GM21390 (cell line): ENCODE results near the gene S100A14.
"Not testable (repeated sequence)": the region's sequence is repeated elsewhere in the genome, so short reads cannot be mapped to it uniquely, and the experiment has no call there.

Experiments
- ATAC-seq: cut with Tn5 transposase; IDR thresholded peaks from one replicate; pipeline ENCODE4 v1.9.1; 2021; ENCODE audit not compliant: unreplicated experiment

S100A14 gene

DNA sequence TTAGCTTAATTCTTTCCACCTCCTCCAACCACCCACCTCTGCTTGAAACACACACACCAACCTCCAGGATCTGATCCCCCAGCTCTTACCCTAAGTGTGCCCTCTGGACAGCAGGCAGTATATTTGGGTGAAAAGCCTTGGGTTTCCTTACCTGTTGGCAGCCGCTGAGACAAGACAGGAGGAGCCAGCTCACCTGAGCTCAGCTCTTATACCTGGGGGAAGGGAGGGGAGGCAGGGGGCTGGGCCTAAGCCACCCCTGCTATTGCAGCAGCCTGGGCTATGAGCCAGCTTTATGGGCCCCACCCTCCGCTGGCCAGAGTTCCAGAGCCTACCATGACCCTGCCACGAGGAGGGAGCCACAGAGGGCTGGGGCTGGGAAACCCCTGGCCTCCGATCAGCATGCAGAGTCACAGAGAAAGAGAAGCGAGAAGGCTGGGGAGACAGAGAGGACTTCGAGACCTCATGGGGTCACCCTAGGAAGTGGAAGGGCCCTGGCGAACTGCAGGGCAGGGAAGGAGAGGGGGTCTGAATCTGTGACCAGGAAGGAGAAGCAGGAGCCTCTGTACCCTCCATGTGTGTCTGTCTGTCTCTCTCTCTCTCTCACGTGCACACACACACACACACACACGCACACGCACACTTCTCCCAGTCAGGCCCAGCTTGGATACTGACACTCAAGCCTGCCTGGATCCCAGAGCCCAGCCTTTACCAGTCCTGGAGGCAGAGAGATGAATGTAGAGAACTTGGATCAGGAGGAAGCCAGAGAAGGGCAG, at the start of gene S100A14:
Gene S100A14 (minus strand): TSS at position 182 of the 773 bp plus-strand sequence. CDS start 467 bp downstream, outside the sequence.
- ATAC-seq, result no peak

DNA sequence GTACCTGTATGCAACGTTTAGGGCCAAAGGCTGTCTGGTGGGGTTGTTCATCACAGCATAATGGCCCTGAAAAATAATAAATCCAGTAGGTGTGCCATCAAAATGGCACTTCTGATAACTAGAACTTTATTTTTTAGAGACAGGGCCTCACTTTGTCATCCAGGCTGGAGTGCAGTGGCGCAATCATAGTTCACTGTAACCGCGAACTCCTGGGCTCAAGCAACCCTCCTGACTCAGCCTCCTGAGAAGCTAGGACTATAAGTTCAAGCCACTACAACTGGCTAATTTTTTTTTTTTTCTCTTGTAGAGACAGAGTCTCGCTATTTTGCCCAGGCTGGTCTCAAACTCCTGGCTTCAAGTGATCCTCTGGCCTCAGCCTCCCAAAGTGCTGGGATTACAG, 47.1 kb upstream of the S100A14 start:
- ATAC-seq, result no peak

DNA sequence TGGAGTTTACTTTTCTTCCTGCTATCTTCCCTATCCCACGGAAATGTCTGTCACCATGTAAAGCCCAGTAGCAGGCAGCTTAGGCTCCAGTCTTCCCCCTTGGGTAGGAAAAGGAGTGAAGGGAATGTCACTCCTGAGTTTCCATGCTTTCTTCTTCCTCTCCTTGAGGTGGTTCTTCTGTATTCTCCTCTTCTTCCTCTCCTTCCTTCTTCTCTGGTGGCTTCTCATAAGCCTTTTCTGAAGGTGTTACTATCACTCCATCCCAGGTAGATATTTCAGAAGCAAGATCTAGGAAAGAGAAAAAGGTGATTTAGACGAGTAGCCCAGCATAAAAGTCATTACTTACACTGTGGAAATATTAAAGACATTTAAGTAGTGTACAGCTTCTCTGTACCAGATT, 46.1 kb upstream of the S100A14 start:
- ATAC-seq, result no peak

DNA sequence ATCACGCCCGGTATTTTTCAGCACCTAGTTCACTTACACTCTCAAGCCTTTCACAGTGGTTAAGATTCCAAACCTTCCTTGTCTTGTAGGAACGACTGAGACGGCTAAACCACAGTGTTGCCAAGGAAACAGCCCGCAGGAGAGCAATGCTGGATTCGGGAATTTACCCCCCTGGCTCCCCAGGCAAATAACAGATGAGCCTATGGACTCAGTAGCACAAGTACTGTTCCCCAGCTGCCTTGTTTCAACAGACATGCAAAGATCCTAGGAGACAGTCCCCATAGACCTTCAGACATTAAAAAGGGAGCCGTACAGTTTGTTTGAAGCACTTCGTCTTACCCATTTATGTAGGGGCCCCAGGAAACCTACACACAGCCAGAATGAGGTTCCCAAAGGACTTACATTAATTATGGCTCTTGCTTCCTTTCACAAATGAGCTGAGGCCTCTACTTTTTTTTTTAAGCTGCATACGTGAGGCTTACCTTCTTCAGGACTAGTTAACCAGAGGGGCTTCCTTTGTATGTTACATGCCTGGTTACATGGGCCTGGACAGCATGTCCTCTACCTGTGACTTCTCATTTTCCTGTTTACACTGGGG, 45.1 kb upstream of the S100A14 start:
- no peak for ATAC-seq

DNA sequence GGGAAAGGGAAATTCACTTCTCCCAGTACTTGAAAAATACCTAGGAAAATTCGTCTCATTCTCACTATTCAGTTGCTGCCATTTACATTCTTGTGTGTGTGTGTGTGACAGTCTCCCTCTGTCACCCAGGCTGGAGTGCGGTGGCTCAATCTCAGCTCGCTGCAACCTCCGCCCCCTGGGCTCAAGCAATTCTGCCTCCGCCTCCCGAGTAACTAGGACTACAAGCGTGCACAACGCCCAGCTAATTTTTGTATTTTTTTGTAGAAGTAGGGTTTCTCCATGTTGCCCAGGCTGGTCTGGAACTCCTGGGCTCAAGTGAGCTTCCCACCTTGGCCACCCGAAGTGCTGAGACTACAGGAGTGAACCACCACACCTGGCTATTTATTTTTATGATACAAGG, 43.5 kb upstream of the S100A14 start:
- no peak for ATAC-seq

DNA sequence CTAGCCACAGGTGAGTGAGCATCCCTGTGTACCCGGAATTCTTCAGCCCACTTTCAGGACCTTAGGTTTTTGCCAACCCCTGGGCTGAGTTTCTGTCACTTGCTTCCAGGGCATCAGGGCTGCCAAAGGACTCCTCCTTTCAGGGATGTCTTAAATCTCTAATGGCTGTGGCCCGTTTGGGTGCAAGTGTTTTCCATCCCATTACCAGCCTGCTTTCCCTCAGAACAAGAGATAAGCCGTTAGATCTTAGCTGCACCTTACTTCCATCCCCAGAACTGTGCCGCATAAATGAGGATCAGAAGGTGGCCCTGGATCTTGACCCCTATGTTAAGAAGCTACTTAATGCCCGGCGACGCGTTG, 43.0 kb upstream of the S100A14 start:
- no peak for ATAC-seq

DNA sequence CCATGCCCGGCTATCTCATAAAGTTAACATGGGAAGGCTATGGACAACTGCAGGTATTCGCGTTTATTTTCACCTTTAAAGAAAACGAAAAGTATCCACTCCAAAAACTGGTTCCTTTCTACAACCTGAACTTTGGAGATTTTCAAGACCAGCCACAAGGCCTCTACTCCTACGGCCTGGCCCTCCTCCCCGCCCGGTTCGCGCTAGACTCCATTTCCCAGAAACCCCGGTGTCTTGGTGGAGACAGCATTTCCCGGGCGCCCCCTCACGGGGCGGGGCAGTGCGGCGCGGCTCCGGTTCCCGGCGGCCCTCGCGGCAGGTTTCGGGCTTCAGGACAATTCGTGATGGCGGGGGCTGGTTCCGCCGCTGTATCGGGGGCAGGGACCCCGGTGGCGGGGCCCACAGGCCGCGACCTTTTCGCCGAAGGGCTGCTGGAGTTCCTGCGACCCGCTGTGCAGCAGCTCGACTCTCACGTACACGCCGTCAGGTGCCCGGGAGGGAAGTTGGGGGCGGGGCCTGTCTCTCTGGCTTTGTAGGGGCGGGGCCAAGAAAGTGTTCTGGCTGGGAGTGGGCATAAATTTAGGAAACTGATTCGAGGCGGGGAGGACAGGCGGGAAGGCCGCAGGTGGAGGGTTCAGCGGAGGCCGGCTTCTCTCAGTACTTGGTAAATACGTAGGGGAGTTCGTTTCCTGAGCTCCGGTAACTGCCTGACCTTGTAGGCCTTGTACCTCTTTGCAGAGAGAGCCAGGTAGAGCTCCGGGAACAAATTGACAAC, 42.5 kb upstream of the S100A14 start, which contains the start of gene SNAPIN:
Gene SNAPIN (plus strand): TSS at position 304 of the 775 bp plus-strand sequence. CDS start 41 bp downstream, at position 345.
- ATAC-seq, result peak; percentile 94

DNA sequence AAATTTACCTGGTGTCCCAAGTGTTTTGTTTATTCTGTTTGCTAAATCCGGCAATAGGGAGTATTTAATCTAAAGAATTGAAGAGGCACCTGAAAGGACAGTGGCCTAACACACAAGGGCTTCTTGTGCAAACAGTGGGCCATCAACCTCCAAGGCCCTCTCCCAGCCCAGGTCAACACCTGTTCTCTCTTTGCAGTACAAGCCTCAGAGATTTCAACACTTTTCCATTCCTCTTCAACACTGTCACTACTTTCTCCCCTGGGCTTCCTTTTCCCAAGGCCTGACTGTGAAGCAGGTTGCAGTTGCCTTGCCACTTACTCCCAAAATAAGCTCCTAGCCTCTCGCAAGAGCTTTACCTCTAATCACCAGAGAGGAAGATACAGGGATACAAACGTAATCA, 39.2 kb upstream of the S100A14 start:
- ATAC-seq, result no peak

DNA sequence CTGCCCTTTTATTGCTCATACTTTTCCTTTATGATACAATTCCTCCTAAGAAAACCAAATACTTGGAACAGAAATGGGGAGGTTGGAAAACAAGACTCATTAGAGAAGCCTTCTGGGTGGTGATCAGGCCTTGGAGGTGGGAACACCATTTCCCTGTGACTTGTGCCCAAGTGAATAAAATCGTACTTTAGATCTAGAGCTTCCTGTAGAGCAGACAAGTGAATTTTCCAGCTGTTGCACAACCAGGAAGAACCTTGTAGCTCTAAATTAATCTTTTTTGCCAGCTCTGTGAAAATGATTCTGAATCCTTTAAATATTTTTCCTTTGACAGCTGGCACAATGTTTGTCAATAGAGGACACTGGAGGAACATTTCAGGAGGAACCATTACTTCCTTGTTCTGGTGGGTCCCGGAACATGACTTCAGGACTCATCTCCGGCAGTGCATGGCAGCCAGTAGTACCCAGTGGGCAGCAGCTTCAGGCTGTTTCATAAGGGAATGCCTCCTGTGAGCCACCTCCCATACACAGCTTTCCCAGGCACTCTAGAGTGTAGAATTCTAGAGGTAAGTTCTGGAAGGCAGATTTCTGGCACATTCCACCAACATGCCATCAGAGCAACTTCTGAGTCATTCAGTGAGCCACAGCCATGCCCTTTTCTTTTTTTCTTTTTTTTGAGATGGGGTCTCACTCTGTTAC, 36.8 kb upstream of the S100A14 start:
- ATAC-seq, result no peak

DNA sequence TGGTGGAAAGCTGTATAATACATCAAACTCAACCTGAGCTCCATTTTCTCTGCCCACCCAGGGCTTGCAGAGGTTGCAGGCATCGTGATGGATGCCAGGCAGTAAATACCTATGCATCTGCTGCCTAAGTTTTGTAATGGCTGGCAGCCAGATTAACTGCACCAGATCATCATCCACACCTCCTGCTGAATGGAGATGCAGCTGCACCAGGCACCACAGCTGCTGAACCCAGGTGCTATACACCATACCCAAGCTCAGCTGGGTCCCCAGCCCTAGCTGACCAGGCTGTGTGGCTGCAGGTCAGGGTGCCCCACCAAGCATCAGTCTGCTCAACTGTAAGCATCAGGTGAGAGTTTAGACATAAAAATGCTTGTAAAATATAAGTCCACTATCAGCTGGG, 35.6 kb upstream of the S100A14 start:
- no peak for ATAC-seq

DNA sequence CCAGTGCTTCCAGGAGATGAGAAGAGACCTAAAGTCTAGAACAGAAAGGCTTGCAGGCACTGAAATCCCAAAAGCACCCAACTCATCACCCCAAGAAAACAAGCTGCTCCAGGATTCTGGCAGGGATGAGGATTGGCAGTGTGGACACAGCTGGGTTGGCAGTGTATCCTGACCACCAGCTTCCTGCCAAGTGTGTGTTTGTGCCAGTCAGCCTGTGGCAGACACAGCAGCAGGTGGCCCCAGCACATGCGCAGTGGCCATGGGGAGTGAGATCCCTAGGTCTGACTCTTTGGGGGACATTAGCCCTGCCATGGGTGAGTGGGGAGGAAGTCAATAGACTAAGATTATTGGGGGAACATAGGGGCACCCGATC, 33.7 kb upstream of the S100A14 start:
- ATAC-seq, result no peak

DNA sequence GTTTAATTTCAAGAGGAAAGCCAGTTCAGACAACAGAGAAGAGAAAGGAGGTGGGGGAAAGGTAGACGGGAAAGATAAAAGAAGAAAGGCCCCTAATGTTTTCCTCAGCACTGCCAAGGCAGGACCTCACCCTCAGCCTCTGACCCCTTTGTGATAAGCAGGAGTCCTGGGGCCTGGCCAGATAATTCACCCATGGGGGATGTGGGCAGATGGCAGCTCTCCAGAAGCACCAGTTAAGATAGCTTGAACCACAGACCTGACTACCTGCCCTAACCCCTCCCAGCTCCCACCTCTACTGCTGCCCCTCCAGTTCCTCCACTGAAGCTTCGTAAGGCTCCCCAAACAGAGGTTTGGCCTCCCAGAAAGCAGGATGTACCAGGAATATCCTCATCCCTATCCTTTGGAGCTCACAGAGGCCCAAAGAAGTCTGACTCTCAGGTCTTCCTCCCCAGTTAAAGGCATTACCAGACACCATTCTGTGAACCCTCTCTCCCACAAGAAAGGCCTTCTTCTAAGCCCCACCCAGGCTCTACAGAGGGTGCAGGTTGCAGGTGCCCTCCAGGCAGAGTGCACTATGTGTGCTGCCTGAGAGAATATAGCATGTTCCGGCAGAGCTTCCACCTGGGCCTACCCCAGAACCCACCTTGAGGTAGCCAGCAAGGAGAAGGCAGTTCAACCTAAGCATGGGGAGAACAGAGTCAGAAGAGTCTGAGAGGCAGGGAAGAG, 33.2 kb upstream of the S100A14 start:
- no peak for ATAC-seq

DNA sequence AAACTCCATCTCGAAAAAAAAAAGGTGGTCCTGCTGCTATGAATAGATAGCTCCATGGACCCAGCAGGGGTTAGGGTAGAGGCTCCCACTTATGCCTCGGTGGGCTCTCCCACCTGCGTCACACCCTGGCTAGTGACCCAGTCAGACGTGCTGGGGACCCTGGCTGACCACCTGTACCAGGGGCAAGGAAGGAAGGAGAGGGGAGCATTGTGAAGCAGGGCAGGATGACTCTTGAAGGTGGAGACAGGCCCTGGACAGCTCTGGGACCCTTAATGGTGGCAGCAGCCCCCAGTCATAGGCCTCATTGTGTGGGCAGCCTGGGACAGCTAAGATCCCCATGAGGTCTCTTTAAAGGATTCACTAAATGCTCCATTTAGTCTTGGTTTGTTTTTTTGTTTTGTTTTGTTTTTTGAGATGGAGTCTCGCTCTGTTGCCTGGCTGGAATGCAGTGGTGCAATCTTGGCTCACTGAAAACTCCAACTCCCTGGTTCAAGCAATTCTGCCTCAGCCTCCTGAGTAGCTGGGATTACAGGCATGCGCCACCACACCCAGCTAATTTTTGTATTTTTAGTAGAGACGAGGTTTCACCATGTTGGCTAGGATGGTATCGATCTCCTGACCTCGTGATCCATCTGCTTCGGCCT, 32.0 kb upstream of the S100A14 start:
- no peak for ATAC-seq

DNA sequence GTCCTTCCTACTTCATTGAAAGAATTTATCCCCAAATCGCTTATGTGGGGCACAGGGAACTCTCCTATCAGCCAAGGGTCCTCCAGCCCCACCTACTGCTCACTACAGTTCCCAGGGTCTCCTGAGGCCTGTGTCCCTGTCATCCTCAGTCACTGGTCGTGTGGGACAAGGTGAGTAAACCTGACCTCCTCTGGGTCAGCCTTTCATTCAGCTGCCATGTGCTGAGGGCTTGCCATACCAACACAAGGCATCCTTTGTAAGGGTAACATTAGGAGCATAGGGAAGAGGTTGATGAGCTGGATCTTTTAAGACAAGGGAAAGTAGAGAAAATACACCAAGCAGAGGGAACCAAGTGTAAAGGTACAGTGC, 31.2 kb upstream of the S100A14 start:
- no peak for ATAC-seq

DNA sequence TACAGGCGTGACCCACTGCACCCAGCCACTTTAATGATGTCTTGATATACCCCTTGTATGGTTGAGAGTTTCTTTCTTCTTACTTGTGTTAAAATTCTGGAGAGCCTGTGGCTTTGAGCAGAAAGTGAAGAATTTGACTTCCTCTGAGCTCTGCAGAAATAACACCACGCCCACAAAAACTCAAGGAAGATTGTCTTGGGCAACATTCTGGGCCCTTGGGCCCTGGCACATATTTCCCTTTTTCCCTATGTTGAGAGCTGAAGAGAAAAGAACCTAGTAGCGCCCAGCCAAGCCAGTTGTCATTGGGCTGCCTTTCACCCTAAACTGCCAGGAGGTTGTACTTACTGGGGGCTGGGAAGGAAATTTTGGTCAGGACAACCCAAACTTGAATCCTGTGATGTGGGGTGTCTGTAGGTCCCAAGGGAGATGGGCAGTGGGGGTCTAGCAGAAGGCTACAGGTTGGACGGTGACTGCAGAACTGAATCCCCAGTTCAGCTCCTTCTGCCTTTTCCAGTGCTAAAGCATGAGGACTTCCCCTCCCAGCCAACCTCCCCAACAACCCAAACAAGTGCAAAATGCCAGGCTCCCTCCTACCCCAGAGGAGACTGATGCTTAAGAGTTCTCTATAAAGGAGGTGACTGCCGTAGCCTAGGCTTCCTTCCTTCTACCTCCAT, 30.7 kb upstream of the S100A14 start:
- ATAC-seq, result no peak

DNA sequence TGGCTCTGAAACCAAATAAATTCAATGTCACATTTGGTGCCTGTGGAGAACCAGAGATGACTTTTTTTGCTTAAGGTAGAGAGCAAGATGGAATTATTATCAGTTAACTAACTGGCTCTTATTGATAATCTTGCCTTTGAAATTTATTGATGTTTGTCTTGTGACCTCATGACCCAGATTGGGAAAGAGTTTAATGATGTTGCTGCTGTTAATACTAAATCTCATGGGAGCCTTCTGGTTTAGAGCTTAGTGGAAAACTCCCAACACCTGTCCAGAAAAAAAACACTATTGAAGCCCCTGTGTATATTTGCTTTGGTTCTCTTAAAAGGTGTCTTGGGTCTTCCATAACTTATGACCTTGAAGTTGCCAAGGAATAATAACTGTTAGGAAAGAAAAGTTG, 27.7 kb upstream of the S100A14 start:
- no peak for ATAC-seq

DNA sequence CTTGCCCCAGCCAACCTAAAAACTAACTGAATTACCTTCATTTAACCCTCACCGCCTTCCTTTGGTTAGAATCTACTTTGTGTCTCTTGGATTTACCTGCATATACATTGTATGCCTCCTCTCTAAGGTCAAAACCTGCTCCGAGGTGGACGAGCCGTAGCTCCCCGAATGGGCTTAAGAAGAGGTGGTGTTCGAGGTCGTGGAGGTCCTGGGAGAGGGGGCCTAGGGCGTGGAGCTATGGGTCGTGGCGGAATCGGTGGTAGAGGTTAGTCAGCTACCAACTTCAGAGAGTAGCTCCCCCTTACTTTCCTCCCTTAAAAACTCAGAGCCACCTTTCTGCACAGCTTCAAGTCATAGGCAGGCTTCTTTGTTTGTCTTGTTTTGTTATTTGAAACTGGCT, 27.0 kb upstream of the S100A14 start:
- no peak for ATAC-seq

DNA sequence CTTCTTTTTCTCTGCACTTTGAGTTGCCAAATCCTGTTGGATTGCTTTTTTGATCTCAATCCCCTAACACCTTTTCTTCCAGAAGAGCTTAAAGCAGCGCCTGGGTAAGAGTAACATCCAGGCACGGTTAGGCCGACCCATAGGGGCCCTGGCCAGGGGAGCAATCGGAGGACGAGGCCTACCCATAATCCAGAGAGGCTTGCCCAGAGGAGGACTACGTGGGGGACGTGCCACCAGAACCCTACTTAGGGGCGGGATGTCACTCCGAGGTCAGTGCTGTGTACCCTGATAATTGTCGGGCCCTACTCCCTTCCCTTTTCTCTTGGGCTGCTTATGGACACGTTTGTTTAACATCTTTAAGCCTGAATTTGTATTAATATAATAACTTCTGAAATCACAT, 26.0 kb upstream of the S100A14 start:
- no peak for ATAC-seq

DNA sequence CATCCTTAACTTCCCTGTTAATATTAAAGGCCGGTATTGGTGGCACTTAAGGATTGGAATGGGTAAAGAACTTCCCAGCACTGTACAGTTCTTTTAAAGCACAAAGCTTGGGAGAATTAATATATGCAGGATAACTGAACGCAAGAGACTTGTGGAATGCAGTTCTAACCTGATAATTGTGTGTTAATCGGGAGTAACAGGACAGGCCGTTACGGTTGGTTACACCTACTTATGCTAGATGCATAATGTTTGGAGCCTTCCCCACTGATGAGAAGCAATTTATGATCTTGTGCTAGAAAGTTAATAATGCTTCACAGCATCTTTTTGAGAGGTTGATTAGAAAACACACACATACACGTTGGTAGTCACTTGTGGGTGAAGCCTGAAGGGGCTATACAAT, 24.7 kb upstream of the S100A14 start:
- no peak for ATAC-seq

DNA sequence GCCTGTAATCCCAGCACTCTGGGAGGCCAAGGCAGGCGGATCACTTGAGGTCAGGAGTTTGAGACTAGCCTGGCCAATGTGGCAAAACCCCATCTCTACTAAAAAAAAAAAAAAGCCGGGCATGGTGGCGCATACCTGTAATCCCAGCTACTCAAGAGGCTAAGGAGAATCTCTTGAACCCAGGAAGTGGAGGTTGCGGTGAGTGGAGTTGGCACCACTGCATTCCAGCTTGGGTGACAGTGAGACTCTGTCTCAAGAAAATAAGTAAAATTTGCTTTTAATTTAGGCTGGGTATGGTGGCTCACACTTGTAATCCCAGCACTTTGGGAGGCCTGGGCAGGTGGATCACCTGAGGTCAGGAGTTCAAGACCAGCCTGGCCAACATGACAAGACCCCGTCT, 24.1 kb upstream of the S100A14 start:
- not testable (repeated sequence) for ATAC-seq
